Bladder microvascular endothelial cell (primary cell): Measurements from ENCODE around the gene STXBP1. TPM values are rescaled to one million over a fixed set of nuclear protein-coding genes. Genes with fewer than 3 reads are reported as not detected.

Source experiments
- total RNA-seq: library from RNA; depleted of rRNA; stranded (reverse); fragments of >200 nt; gene quantifications from 2 replicates; pipeline ENCODE4 v1.2.3, GENCODE V29; 2014

STXBP1 gene
- 11.0 and 19.3 TPM in 2 replicates for total RNA-seq

DNA sequence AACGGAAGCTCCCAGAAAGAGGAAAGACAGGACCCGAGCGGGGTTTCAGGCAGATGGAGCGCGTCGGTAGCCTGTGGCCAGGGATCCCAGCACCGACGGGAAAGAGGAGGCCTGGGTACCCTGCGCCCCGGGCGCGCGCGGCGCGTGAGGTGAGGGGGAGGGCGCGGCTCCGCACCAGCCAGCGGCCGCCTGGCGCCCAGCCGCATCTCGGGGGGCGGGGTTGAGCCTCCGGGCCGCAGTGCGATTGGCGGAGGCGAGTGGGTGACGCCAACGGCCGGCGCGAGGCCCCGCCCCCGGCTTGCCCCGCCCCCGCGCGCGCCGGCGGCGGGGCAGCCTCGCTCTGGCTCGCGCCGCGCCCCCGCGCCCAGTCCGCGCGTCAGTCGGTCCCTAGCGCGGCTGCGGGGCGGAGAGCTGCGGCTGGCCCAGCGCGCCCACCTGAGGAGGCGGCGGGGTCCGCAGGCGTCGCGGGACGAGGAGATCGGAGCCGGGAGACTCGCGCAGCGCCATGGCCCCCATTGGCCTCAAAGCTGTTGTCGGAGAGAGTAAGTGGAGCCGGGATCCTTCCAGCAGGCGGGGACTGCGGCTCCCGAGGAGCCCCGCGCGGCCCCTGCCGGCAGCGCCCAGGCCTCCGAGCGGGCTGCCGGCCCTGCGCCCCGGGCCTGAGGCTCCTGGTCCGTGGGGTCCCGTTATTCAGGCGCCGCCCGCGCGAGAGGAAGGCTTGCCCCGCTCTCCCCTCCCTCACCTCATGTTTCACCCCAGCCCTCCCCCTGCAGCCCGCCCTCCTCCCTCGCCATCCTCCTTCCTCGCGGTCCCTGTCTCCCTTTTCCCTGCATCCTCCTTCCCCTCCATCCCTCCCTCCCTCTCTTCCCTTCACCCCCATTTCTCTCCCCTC lies at the start of gene STXBP1:
Gene STXBP1, plus strand, starts transcription at position 379 of the 892 bp plus-strand sequence. Its CDS starts 127 bp downstream, at position 506.

GRCh38 chr9:127706836-127707241 lies 94.8 kb downstream of the STXBP1 start, which contains the start of gene CFAP157:
Gene CFAP157, plus strand, starts transcription at chr9:127706988. Its CDS starts 44 bp downstream, at chr9:127707032.

DNA sequence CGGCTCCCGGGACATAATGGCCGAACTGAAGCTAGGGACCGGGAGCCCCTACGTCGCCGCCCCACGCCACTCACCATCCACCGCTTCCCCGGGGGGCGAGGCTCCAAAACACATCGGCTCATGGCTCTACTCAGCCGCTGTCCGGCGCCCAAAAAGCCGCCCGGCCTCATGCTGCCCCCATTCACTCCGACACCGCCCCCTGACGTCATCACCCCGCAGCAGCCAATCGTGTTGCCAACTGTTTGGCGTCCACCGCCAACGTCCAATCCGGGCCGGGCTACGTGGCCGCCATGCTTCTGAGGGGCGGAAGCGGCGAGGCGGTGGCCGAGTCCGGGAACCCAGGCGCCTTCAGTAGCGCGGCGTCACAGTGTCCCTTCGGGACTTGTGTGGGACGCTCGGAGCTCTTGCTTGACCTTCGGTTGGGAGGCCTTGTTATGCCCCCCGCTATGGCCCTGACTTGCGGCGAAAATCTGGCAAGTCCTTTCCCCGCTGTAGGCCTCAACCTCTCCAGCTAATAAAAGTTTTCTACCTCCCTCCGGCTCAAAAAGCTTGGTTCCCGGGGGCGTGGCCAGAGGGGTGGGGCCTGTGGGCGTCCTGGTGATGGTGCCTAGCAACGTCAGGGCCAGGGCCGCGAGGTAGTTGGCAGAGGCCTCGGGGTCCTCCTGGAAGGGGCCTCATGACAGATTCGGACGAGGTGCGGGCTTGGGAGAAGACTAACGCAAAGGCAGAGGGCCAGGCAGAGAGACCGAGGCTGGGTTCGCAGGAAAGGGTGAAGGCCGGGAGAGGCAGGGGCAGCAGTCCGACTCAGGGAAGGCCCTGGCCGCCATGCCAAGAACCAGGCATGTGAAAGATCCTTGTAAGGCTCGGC lies 103.6 kb downstream of the STXBP1 start, which contains the start of the genes PTRH1 and TTC16:
Gene PTRH1, minus strand, starts transcription at position 194 of the 868 bp plus-strand sequence. Its CDS starts 24 bp downstream, at position 170.
Gene TTC16, plus strand, starts transcription at position 610 of the 868 bp plus-strand sequence. Its CDS starts 67 bp downstream, at position 677.

DNA sequence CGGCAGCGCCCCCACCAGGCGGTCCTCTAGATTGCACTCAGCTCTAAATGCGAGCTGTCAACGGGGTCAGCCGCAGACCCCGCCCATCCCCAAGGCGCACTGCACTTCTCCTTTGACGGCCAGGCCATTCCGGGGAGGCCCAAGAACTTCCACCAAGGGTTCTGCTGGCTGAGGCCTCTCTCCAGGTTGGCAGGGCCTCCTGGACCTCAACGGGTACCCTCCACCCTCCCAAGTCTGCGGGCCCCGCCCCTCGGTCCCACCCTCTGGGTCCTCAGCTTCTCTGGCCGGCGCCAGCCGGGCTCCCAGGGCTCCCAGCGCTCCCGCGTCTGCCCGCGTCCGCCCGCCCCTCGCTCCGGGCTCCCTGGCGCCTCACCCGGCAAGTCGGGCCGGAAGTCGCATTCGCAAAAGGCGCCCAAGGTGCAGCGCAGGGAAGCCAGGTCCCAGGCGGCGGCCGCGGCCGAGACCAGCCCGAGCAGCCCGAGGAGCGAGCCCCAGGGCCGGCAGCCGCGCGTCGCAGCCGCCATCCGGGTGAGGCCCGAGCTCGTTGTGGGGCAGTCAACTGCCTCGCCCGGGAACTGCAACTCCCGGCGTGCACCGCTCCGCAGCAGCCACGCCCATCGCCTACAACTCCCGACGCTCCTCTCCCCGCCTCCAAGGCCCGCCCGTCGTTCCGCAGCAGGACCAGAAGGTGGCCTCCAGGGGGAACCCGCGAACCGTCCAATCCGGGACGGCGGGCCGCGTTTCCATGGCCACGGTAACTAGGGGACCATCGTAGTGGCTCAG lies 122.9 kb downstream of the STXBP1 start, which contains the start of gene TOR2A:
Gene TOR2A, minus strand, starts transcription at position 548 of the 783 bp plus-strand sequence. Its CDS starts 24 bp downstream, at position 524.

Other genes with a start within 250 kb of the STXBP1 start
- 9.9 and 11.5 TPM in 2 replicates for gene SLC2A8, start 215.1 kb upstream of the STXBP1 start, total RNA-seq
- gene ZNF79, start 187.9 kb upstream of the STXBP1 start, total RNA-seq, result 11.7 and 16.0 TPM in 2 replicates
- 727 and 1,092 TPM in 2 replicates for gene RPL12, start 160.9 kb upstream of the STXBP1 start, total RNA-seq
- gene LRSAM1, start 160.8 kb upstream of the STXBP1 start, total RNA-seq, result 10.0 and 13.6 TPM in 2 replicates
- gene CFAP157, start 94.7 kb downstream of the STXBP1 start, total RNA-seq, result not detected in 2 replicates
- gene PTRH1, start 103.4 kb downstream of the STXBP1 start, total RNA-seq, result 36.3 and 39.8 TPM in 2 replicates
- gene TTC16, start 103.8 kb downstream of the STXBP1 start, total RNA-seq, result not detected in 2 replicates
- 8.1 and 8.6 TPM in 2 replicates for gene TOR2A, start 123.0 kb downstream of the STXBP1 start, total RNA-seq
- gene SH2D3C, start 166.4 kb downstream of the STXBP1 start, total RNA-seq, result 43.5 and 83.7 TPM in 2 replicates
- gene CDK9, start 173.8 kb downstream of the STXBP1 start, total RNA-seq, result 80.5 and 104 TPM in 2 replicates
- gene FPGS, start 190.6 kb downstream of the STXBP1 start, total RNA-seq, result 66.7 and 94.3 TPM in 2 replicates
- gene ENG, start 242.4 kb downstream of the STXBP1 start, total RNA-seq, result 76.9 and 295 TPM in 2 replicates